Activated T-cell treated with anti-CD3 and anti-CD28 coated beads for 24 hours (primary cell): ENCODE results near the gene IGF2R.

ENCODE experiments used
- DNase-seq: peaks from one replicate; pipeline ENCODE4 v3.0.0-alpha.2; 2020; ENCODE audit warnings: low read depth

Gene IGF2R

GRCh38 chr6:160029525-160029924, 60.6 kb downstream of the IGF2R start:
- no peak for DNase-seq

GRCh38 chr6:160030103-160030502, 61.2 kb downstream of the IGF2R start:
- no peak for DNase-seq

- DNase-seq = no peak
Observed at GRCh38 chr6:160031442-160031841, 62.6 kb downstream of the IGF2R start.

- no peak for DNase-seq
Observed at GRCh38 chr6:160031871-160032270, 63.0 kb downstream of the IGF2R start.

GRCh38 chr6:160032538-160032937, 63.7 kb downstream of the IGF2R start:
- no peak for DNase-seq

DNA sequence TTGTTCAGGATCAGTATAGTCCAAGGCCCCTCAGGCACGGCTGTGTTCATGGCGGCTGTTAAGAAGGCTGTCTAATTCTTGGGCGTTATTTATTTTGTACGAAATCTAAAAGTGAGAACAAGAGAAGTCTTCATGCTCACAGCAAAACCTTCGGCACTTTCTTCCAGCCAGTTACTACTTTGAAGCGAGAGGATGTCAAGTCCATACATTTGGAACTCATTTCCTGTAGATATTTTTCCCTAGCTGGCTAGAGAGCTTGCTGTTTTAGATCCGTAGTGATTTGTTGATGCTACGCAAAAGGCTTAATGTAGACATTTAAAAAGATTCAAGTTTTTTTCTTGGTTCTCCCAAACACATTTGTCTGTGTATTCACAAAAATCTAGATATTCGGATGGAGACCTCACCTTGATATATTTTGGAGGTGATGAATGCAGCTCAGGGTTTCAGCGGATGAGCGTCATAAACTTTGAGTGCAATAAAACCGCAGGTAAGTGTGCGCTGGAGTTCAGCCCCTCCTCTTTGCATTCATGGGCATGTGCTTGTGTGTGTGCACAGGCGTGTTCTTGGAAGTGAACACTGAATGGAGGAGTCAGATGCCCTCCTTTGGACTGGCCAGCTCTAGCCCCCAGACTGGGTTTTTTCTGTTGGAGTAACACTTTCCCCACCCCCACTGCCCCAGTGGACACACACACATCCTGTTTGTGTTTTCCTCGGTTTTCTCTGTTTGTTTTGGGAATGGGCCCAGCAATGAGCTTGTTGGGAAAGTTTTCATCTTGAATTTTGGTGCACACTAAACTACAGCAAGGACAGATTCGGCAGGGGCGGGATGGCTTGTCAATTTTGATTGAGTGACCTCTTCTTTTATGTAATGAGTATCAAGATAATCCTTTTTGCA, 65.4 kb downstream of the IGF2R start:
- DNase-seq = no peak

DNA sequence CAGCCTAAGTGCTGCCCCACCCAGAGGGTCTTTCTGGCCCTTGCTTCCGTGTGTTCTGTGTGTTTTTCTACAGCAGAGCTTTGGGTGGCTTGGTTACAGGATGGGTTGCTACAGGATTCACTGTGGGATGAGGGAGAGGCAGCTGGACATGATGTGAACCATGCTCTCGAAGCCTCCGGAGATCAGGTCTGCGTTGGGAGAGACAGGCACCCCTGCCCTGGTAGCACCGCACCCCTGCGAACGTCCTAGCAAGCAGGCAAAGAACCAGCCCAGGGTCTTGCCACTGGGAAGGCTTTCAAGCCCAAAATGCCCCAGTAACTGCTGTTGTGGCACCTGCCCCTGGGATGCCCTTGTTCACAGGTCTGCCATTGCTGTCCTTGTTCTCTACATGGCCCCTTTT, 66.4 kb downstream of the IGF2R start:
- no peak for DNase-seq

DNA sequence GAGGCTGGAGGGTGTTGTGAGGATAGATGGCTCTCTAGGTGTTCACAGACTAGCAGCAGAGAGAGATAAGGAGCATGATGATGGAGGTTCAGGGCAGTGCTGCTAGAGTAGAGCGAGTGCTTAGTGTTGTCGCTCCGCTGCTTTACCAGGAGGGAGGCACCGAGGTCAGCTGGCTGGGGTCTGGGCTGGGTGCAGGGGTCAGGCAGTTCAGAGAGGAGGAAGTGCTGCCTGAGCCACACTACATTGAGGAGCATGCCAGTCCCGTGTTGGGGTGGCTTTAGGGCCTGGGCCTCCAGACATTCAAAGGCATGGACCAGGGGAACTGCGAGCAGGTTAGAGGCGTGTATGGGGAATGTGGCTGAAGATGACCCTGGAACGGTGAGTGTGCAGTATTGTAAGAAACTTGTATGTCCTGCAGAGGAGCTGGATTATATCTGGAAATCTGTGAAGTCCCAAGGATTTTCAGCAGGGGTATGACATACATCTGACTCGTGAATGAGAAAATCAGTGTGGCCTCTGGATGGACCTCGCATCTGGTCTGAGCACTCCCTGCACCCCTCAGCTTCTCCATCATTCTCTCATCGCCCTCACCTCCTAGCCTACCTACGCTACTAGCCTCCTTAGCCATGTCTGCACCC, 66.9 kb downstream of the IGF2R start:
- DNase-seq = no peak

GRCh38 chr6:160036331-160036695, 67.4 kb downstream of the IGF2R start:
- DNase-seq = no peak

DNA sequence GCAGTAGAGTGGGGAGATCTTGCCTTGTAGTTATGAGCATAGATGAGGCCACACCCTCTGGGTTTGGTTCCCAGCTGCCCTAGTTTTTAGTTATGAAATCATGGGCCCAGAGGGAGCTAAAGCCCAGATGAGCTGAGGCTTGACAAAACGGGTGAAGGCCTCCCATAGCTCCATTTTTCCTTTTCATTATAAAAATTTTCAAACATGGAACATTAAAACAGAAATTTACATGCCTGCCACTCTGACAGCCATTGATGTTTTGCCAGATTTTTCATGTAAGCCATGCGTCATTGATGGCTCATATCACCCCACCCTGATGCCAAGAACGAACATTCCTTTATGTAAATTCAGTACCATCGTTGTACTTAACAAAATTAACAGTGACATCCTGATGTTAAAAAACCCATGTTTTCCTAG, 67.9 kb downstream of the IGF2R start:
- DNase-seq = no peak

GRCh38 chr6:160038479-160038878, 69.6 kb downstream of the IGF2R start:
- no peak for DNase-seq

GRCh38 chr6:160039441-160039840, 70.6 kb downstream of the IGF2R start:
- DNase-seq = no peak

GRCh38 chr6:160040055-160040454, 71.2 kb downstream of the IGF2R start:
- no peak for DNase-seq

GRCh38 chr6:160040527-160041264, 71.8 kb downstream of the IGF2R start:
- DNase-seq = no peak

- DNase-seq = no peak
Observed at GRCh38 chr6:160041608-160042007, 72.7 kb downstream of the IGF2R start.

GRCh38 chr6:160042014-160042773, 73.3 kb downstream of the IGF2R start:
- no peak for DNase-seq

- DNase-seq = no peak
Observed at GRCh38 chr6:160042788-160043301, 74.0 kb downstream of the IGF2R start.

DNA sequence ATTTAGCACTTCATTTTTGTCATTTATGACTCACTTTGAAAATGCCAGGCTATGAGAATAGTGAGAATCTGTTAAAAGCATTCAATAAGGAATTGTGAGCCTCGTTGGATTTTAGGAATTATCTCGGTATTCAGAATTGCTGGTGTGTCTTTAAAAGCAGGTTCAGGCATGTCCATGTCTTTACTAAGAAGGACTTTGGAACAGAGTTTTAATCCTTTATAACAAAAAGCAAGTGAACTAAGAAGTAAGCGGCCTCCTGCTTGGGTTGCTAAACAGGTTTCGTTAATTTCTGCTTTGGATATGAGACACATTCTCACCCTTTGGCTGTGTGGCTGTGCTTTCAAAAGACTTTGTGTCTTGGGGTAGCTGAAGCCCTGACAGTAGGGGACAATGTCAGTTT, 74.9 kb downstream of the IGF2R start:
- DNase-seq = no peak

GRCh38 chr6:160044687-160045086, 75.8 kb downstream of the IGF2R start:
- no peak for DNase-seq

GRCh38 chr6:160048471-160048870, 79.6 kb downstream of the IGF2R start:
- DNase-seq = no peak

GRCh38 chr6:160049346-160049745, 80.5 kb downstream of the IGF2R start:
- no peak for DNase-seq

GRCh38 chr6:160050022-160050421, 81.1 kb downstream of the IGF2R start:
- DNase-seq = no peak
